GM10266 (cell line): ENCODE measurements around the gene NEXN.
A peak's percentile ranks its signal among the peaks of the same experiment; 100 is the strongest.

Source experiments
- DNase-seq: peaks from one replicate; pipeline ENCODE4 v3.0.0; 2012; ENCODE audit errors: extremely low spot score
- TF ChIP-seq, protein P1 (sequence below): IDR thresholded peaks from 2 replicates; pipeline ENCODE4 v1.5.1; 2012; ENCODE audit warnings: mild to moderate bottlenecking, low read depth; ENCODE audit not compliant: control insufficient read depth, insufficient read depth; ENCODE audit errors: missing control alignments

NEXN gene

DNA sequence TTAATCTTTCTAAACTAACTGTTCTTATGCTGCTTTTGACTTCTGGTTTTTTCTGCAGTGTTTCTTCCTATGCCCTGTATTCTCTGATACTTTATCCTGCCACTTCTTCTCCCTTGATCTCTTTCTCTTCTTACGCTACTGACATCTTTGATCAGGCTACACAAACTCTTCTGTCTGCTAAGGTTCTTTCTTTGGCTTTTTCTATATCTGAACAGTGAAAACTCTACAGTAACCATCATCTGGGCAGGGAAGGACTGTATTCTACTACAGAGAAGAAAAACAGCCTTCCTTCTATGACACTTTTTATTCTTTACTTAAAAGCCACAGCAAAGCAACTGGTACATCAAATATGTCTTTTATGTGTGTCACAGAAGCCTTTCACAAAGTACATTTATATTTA, 7.4 kb upstream of the NEXN start:
- TF ChIP-seq, protein P1, sequence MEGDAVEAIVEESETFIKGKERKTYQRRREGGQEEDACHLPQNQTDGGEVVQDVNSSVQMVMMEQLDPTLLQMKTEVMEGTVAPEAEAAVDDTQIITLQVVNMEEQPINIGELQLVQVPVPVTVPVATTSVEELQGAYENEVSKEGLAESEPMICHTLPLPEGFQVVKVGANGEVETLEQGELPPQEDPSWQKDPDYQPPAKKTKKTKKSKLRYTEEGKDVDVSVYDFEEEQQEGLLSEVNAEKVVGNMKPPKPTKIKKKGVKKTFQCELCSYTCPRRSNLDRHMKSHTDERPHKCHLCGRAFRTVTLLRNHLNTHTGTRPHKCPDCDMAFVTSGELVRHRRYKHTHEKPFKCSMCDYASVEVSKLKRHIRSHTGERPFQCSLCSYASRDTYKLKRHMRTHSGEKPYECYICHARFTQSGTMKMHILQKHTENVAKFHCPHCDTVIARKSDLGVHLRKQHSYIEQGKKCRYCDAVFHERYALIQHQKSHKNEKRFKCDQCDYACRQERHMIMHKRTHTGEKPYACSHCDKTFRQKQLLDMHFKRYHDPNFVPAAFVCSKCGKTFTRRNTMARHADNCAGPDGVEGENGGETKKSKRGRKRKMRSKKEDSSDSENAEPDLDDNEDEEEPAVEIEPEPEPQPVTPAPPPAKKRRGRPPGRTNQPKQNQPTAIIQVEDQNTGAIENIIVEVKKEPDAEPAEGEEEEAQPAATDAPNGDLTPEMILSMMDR: no peak
- DNase-seq: no peak

- TF ChIP-seq, protein P1: no peak
Measured at GRCh38 chr1:77882411-77882810, 6.0 kb upstream of the NEXN start.

GRCh38 chr1:77888781-77889642, 588 bp downstream of the NEXN start:
- TF ChIP-seq, protein P1: no peak
- DNase-seq: peak; percentile 32

More at GRCh38 chr1:77882411-77882810, 6.0 kb upstream of the NEXN start:
- DNase-seq: no peak

GRCh38 chr1:77889671-77890070, 1.2 kb downstream of the NEXN start:
- TF ChIP-seq, protein P1: no peak
- DNase-seq: no peak

DNA sequence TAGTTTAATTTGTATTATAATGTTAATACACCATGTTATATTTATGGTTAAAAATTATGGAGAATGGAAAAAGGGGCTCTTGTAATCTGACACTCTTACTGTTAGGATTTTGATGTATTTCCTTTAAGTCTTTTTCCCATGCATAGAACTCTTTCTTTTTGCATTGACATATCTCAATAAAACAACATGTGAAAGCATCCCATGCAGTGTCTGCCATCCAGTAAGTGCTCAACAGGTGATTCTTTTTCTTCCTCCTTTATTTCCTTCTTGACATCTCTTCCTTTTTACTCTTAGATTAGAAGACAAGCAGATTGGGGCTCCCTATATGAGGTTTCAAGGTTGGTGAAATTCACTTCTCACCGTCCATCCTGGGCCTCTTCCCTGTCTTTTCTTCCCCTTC, 2.8 kb downstream of the NEXN start:
- TF ChIP-seq, protein P1: no peak
- no peak for DNase-seq

DNA sequence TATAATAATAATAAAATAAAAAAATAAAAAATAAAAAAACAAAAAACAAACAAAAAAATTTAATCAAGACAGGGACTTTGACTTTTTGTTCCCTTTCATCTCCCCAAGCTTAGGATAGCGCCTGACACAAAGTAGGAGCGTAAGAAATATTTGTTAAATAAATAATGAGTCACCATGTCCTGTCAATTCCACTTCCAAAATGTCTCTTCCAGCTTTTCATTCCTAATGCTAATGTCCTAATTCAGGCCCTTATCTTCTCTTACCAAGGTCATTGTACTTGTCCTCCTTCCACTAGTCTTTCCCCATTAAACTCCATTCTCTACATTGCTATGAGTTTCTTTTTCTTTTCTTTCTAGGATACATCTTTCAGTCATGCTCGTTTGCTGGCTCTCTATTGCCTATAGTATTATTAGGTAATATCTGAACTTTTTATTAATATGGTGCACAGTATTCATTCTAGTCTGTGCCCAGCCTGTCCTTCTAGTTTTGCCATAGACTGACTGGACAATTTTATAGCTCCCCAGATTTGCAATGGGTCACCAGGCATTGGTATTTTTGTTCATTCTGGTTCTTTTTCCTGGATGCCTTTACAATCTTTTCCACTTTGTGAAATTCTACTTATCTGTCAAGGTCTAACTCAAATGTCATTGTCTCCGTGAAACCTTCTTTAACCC, 11.4 kb downstream of the NEXN start:
- no peak for DNase-seq
- TF ChIP-seq, protein P1: no peak
